ENCODE data around the gene AMT.

The AMT gene

DNA sequence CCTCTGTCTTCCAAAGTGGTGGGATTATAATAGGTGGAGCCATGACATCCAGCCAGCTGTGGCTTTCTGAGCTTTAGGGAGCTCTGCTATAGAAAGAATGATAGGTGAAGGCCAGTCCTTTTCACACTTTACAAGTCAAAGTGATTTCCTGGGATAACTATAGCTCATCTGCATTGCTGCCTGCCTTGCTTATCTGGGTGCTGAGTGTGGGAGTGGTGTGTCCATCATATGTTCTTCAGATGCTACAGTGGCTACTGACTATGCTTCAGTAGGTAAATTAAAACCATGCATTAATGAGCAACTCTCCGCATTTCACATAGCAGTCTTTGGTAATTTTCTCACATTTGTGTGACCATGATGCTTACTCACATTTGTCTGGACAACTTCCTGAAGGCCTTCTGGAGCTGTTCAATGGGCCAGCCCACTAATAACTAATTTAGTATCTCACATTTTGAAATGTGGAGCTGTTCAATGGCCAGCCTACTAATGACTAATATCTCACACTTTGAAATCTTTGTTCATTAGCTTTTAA, 33.9 kb downstream of the AMT start:
- DNase-seq (ENCODE audit: low read depth), result no peak

DNA sequence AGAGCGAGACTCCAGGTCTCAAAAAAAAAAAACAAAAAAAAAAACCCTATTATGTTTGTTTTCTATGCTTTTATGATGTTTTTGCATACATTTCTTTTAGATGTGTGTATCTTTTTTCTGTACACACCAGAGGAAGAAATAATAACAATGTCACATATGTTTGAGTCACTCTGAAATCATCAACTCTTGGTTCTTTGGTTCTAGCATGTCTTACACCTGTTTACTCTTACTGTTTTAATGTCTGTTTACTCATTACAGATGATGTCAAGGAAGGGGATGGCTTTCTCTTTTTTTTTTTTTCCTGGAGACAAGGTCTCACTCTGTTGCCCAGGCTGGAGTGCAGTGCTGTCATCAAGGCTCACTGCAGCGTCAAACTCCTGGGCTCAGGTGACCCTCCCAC, 34.6 kb downstream of the AMT start:
- DNase-seq (ENCODE audit: low read depth), result no peak

DNA sequence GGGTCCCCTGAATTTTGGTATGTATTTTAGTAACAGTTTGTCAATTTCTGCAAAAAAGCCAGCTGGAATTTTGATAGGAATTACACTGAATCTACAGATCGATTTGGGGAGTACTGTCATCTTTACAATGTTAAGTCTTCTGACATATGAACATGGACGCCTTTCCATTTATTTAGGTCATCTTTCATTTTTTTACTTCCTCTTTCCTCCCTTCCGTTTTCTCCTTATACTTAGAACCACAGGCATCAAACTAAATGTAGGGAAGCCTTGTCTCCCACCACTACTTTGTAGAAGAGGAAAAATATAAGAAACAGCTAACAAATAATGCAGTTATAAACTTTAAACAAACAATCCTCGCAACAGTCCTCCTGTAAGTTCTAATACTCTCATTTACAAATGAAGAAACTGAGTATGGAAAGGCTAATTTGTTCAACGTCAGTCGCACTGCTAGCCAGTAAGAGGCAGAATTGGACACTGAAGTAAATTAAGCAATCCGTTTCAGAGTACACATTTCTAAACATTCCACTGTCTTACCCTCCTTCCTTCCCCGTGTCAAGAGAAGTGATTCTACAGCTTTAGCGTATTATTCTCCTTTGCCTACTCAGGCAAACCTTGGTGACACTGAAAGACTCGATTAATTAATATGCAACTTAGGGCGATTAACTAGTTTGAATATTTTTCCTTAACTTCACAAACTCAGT, 36.1 kb downstream of the AMT start:
- no peak for DNase-seq (ENCODE audit: low read depth)

DNA sequence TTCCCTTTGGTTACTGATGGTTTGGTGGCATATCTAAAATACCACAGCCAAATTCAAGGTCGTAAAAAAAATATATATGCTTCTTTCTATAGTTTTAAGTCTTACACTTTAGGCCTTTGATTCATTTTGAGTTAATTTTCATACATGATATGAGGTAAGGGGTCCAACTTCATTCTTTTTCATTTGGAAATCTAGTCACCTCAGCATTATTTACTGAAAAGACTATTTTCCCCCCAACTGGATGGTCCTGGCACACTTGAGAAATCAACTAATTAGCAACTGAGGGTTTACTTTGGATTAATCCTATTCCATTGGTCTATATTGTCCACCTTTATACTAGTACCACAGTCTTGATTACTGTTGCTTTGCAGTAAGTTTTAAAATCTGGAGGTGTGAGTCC, 36.7 kb downstream of the AMT start:
- DNase-seq (ENCODE audit: low read depth), result no peak

DNA sequence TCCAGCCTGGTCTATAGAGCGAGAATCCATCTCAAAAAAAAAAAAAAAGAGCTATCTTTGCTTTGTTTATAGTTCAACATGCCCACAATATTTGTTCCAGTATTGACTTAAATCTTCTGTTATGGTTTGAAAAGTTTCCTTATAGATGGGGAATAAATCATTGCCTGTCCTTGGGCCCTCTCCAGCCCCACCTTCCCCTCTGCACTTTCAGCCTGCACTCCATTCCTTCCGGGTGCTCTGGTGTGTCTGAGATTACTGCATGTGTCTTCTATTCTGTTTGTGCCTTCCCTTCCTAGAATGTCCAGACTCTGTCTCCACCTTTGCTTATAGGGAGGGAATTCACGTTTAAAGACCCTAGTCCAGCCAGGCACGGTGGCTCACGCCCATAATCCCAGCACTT, 38.9 kb downstream of the AMT start:
- DNase-seq (ENCODE audit: low read depth), result no peak

DNA sequence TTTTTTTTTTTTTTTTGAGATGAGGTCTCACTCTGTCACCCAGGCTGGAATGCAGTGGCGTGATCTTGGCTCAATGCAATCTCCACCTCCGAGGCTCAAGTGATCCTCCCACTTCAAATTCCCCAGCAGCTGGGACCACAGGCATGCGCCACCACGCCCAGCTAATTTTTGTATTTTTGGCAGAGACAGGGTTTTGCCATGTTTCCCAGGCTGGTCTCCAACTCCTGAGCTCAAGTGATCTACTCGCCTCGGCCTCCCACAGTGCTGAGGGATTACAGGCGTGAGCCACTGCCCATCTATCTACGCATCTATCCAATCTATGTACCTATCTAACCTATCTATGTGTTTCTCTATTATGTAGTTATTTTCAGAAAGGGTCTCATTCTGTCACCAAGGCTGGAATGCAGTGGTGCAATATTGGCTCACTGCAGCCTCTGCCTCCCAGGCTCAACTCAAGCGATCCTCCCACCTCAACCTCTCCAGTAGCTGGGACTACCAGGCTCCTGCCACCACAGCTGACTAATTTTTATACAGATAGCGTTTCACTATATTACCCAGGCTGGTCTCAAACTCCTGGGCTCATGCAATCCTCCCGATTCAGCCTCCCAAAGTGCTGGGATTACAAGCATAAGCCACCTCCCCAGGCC, 43.9 kb downstream of the AMT start:
- DNase-seq (ENCODE audit: low read depth), result no peak

DNA sequence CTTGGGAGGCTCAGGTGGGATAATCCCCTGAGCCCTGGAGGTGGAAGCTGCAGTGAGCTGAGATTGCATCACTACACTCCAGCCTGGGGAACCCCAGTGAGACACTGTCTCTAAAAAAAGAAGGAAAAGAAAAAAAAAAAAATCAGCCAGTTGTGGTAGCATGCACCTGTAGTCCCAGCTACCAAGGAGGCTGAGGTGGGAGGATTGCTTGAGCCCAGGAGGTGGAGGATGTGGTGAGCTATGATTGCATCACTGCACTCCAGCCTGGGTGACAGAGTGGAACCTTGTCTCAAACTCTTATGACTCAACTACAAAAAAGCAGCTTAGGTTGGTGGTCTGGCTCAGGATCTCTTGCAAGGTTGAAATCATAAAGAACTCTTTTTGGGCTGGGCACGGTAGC, 44.8 kb downstream of the AMT start:
- peak; percentile 25 for DNase-seq (ENCODE audit: low read depth)

DNA sequence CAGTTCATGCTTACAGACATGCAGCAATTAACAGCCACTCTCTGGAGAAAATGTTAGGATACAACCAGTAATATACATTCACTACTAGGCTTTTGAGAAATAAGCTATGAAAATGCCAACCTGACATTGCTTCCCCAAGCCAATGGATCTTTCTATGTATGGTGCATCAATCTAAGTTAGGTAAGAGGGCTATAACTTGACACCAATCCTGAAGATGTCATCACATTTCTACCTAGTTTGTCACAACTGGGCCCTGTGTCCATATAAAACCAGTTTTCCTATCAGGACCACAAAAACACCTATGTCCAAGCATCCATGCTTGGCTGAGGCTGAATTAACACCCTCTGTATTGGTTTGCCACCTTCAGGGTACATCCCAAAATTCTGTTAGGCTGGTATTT, 50.3 kb downstream of the AMT start:
- DNase-seq (ENCODE audit: low read depth), result no peak

DNA sequence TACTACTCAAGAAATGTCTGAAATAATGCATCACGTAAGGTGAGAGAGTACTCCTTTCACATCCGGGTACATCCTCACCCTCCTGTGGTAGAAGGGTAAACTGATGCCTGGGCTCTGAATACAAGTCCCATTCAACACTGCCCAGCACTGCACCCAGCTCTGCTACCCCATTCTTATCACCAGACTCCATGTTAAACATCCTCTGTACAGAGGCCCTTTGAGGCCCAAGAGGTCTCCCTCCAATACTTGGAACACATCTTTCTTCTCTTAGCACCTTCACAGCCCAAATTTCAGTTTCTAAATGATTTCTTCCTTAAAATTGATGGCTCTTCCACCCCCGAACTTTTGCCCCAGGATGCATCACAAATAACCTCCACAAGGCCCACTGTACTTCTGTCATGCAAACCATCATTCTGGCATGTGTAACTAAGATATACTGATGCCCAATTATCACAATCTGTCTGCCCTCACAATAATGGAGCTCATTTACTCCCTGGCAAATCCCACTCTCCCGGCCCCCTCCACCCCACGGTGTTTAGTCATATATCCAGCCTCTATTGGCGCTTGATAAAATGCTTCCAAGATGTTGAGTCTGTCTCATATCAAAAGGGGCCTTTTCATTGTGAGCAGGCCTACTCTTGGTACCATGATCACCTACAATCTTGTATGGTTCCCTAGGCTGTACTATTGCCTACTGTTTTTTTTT, 51.5 kb downstream of the AMT start:
- DNase-seq (ENCODE audit: low read depth), result no peak

All from activated T-helper 9 cell treated with anti-CD3 and anti-CD28 coated beads, Interleukin-2, amount 50 U/mL, for 16 hours (primary cell).